Kidney (tissue), 14 donors: ENCODE results near the gene BOD1L1. TPM values are rescaled to one million over a fixed set of nuclear protein-coding genes. Genes with fewer than 3 reads are reported as not detected.

ENCODE experiments used
- DNase-seq, 5 donors: peaks; one replicate each; pipeline ENCODE4 v3.0.0-alpha.2; 2013 to 2020
- FAIRE-seq: peaks from 2 replicates; lab custom pipeline; 2012; peaks lifted over from hg19 to GRCh38; lab: Jason Lieb, UNC
- H3K27ac ChIP-seq, 2 donors: one replicate each; pipeline ENCODE4 v1.7.0; 2013; ENCODE audit warnings: low read depth in 2 of 2, low read length in 2 of 2, inconsistent platforms in 1 of 2
- H3K27me3 ChIP-seq: one replicate; pipeline ENCODE4 v1.7.1; 2013; ENCODE audit warnings: low read length, inconsistent platforms; ENCODE audit not compliant: control insufficient read depth, insufficient read depth
- H3K36me3 ChIP-seq, 3 donors: one replicate each; pipeline versions ENCODE4 v1.7.0 to v1.7.1; 2013; ENCODE audit warnings: low read length in 3 of 3, control low read depth in 1 of 3, inconsistent platforms in 1 of 3; ENCODE audit not compliant: insufficient read depth in 3 of 3, control insufficient read depth in 2 of 3
- H3K4me1 ChIP-seq, 3 donors: one replicate each; pipeline versions ENCODE4 v1.7.0 to v1.7.1; 2013; ENCODE audit warnings: low read length in 3 of 3, inconsistent platforms in 1 of 3, low read depth in 1 of 3; ENCODE audit not compliant: control insufficient read depth in 2 of 3, insufficient read depth in 2 of 3
- H3K4me3 ChIP-seq, 3 donors: one replicate each; pipeline versions ENCODE4 v1.7.0 to v1.8.1; 2013; ENCODE audit warnings: low read length in 3 of 3, control low read depth in 1 of 3, inconsistent platforms in 1 of 3
- H3K9ac ChIP-seq, 3 donors: one replicate each; pipeline versions ENCODE4 v1.7.0 to v1.7.1; 2013; ENCODE audit warnings: low read length in 3 of 3, control low read depth in 1 of 3, inconsistent platforms in 1 of 3
- H3K9me3 ChIP-seq, 3 donors: one replicate each; pipeline versions ENCODE4 v1.7.0 to v1.7.1; 2013; ENCODE audit warnings: low read length in 3 of 3, control low read depth in 1 of 3, inconsistent platforms in 1 of 3; ENCODE audit not compliant: control insufficient read depth in 2 of 3, insufficient read depth in 1 of 3
- intact Hi-C: fragments of 100-400 bp; cut with DNase I; formaldehyde crosslinking; loops from one replicate; pipeline ENCODE4 v1.11.1; 2022
- polyA plus RNA-seq: library from polyadenylated mRNA; stranded (reverse); fragments of 350-450 nt; fragmentation: Illumina TruSeq; extraction: RNeasy Lipid Tissue Mini Kit (QIAGEN cat#74804); gene quantifications from one replicate; pipeline ENCODE4 v1.2.3, GENCODE V29; 2014; ENCODE audit warnings: low read depth, low replicate concordance; ENCODE audit not compliant: insufficient read depth
- total RNA-seq: library from RNA; stranded (reverse); fragmentation: NEBNext Ultra II Directional; extraction: Animal tissue kit (Norgen Biotek cat#: 25700); gene quantifications from one replicate; pipeline ENCODE4 v1.2.1, GENCODE V29; 2021
- TF ChIP-seq, protein P1 (sequence below): IDR thresholded peaks from 3 replicates; pipeline ENCODE4 v1.5.1; 2012; ENCODE audit warnings: mild to moderate bottlenecking, moderate library complexity, borderline replicate concordance; ENCODE audit not compliant: insufficient read depth; ENCODE audit errors: extremely low read depth
- donor health status: control.
- donor health status: control.
- donor health status: control.
- donor health status: control.
- donor health status: control.
- donor health status: DM: yes; HTN: yes; CAD: no.
- donor health status: Normal renal cell carcinoma (clear cell type).

BOD1L1 gene
- total and polyA plus RNA-seq, 2 donors from 2014 or later, result 9.0 to 45.6 TPM

DNA sequence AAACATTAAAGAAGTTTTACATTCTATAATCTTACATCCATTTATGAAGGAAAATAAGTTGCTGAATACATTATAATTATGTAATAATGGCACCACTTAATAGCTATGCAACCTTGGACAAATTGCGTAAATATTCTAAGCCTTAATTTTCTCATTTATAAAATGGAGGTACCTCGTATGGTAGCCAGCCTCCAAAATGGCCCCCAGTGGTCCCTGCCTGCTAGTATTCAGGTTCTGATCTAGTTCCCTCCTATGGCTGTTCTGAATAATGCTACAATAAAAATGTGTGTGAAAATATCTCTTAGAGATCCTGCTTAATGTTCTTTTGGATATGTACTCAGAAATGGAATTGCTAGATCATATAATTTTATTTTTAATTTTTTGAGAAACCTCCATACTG is 72.2 kb downstream of the BOD1L1 start:
- FAIRE-seq, result no peak
- TF ChIP-seq, protein P1, sequence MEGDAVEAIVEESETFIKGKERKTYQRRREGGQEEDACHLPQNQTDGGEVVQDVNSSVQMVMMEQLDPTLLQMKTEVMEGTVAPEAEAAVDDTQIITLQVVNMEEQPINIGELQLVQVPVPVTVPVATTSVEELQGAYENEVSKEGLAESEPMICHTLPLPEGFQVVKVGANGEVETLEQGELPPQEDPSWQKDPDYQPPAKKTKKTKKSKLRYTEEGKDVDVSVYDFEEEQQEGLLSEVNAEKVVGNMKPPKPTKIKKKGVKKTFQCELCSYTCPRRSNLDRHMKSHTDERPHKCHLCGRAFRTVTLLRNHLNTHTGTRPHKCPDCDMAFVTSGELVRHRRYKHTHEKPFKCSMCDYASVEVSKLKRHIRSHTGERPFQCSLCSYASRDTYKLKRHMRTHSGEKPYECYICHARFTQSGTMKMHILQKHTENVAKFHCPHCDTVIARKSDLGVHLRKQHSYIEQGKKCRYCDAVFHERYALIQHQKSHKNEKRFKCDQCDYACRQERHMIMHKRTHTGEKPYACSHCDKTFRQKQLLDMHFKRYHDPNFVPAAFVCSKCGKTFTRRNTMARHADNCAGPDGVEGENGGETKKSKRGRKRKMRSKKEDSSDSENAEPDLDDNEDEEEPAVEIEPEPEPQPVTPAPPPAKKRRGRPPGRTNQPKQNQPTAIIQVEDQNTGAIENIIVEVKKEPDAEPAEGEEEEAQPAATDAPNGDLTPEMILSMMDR, result no peak
- H3K4me1 ChIP-seq, result no peaks in the 10 kb centered on the region
- no peak overlapping the region for H3K27ac ChIP-seq
- no peaks in the 10 kb centered on the region for H3K27me3 ChIP-seq
- no peaks in the 10 kb centered on the region for H3K36me3 ChIP-seq
- H3K9ac ChIP-seq, result no peak overlapping the region
- H3K4me3 ChIP-seq, result no peak overlapping the region
- intact Hi-C loops, result no loop called here
- DNase-seq, result no peak
- H3K9me3 ChIP-seq, result peaks cover 0 to 4% (median 3%) of the 10 kb centered on the region in 3 donors

DNA sequence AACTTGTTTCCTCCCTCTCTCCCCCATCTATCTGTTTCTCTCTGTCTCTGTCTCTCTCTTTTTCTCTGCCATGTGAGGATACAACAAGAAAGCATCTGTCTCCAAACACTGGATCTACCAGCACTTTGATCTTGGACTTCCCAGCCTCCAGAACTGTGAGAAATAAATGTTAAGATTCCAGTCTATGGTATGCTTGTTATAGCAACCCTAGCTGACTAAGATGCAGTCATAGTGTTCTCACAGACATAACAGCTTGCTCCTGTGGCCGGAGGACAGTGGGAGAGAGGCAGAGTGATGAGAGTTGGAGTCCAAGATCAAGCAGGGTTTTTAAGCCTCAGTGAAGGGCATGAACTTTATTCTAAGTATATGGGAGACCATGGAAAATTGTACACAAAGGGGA is 74.4 kb downstream of the BOD1L1 start:
- Histone ChIP-seq H3K4me3 (no peak overlapping the region), H3K4me1 (peaks cover 0 to 6% (median 0%) of the 10 kb centered on the region in 3 donors), H3K36me3 (no peaks in the 10 kb centered on the region), H3K9me3 (peaks cover 0 to 8% (median 3%) of the 10 kb centered on the region in 3 donors), H3K9ac (no peak overlapping the region), H3K27me3 (peaks cover 12% of the 10 kb centered on the region), H3K27ac (no peak overlapping the region)
- intact Hi-C loops, result no loop called here
- FAIRE-seq, result no peak
- DNase-seq, result no peak
- TF ChIP-seq, protein P1, result no peak

DNA sequence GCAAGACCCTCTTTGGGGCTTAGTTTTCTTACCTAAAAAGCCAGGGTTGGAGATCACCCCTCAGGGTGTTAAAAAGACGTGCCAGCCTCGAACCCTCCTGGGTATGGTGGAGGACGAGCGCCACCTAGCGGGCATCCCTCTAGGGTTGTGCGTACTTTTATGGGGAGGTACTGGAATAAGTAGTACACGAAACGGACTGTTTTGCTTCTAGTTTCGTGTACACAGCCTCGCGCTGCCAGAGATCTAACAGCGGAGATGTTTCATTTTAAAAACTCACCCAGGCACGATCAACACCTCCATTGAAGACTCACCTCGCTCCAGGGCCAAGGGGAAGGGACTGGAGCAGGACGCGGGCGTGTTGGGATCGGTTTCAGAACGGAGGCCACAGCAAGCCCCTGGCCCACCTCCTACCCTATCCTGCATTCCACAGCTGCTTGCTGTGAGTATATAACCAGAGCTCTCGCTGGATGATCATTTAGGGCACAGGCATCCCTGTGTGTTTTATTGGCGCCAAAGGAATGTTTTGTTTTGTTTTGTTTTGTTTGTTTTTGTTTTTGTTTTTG is 78.5 kb downstream of the BOD1L1 start:
- Histone ChIP-seq H3K36me3 (no peaks in the 10 kb centered on the region), H3K27me3 (peaks cover 35% of the 10 kb centered on the region), H3K4me1 (peaks cover 2 to 10% (median 6%) of the 10 kb centered on the region in 3 donors), H3K27ac (no peak overlapping the region), H3K9ac (no peak overlapping the region), H3K4me3 (peak overlapping the region; percentile 48 to 64 (median 51)), H3K9me3 (peaks cover 0 to 8% (median 3%) of the 10 kb centered on the region in 3 donors)
- DNase-seq, result peak; percentile 89 to 91 (median 90)
- no peak for FAIRE-seq
- intact Hi-C loops, result loop anchor here (10.0 kb wide), 1 partner anchor 694 kb away; no protein-coding TSS in a partner anchor
- TF ChIP-seq, protein P1, result peak; percentile 80
